HG02938 (cell line): ENCODE measurements around the gene LYZ.

Experiments
- ATAC-seq: cut with Tn5 transposase; IDR thresholded peaks from one replicate; pipeline ENCODE4 v1.9.1; 2021; ENCODE audit warnings: mild to moderate bottlenecking, moderate library complexity; ENCODE audit not compliant: unreplicated experiment

LYZ gene

DNA sequence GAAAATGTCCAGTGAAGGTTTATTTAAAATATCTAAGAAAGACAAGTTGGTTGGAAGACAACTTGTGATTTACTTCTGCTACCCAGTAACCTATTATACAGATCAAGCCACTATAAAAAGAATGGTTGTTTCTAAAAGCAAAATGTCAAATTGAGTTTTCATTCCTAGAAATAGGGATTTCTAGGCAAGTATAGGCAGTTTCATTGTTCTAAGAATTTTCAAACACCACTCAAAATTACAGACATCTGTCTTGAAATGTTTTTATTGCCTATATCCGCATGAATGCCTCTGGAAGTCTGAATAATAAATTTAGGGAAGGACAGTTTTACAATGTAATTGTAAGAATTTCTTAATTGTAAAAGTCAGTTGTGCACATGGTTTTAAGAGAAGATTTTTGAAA is 20.0 kb downstream of the LYZ start:
- no peak for ATAC-seq

DNA sequence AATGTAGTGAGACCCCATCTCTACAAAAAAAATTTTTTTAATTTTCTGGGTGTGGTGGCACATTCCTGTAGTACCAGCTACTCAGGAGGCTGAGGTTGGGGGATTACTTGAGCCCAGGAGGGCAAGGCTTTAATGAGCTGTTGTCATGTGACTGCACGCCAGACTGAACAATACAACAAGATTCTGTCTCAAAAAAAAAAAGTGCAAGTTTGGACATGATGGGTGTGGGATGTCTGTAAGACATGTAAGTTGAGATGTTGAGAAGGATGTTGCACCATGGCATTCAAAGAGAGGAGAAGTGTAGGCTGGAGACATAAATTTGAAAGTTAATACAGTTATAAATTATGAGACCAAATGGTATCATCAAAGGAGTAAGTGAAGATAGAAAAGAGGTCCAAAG is 34.9 kb downstream of the LYZ start:
- no peak for ATAC-seq

DNA sequence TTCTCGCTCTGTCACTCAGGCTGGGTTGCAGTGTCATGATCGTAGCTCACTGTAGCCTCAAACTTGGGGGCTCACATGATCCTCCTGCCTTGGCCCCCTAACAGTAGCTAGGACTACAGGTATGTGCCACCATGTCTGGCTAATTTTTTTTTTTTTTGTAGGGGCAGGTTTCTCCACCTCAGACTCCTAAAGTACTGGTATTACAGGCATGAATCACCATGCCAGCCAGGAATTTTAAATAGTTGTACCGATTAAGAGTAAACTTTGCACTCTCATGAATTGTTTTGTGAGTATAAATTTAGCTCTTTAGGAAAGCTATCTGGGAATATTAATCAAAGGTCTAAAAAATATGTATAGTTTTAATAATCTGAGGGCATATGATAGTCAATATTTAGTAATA is 36.9 kb downstream of the LYZ start:
- ATAC-seq = no peak

- ATAC-seq = no peak
These were observed 38.7 kb downstream of the LYZ start for GRCh38 chr12:69386921-69387320.

- ATAC-seq = no peak
These were observed 40.2 kb downstream of the LYZ start for GRCh38 chr12:69388371-69388770.

DNA sequence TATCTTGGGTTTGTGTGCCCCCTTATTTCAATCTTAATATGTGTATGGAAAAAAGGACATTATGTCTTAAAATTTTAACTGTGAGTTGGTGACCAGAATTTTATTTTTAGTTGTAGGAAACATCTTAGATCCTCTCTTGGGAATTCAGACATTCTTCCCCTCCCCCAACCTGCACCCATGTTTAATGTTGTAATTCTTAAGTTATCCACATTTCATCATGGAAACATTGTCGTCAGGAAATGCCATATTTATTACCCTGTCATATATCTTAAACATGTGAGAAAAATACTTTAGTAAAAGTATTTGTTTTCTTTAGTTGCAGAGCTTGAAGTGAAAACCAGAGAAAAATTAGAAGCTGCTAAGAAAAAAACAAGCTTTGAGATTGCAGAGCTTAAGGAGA is 41.6 kb downstream of the LYZ start:
- no peak for ATAC-seq

DNA sequence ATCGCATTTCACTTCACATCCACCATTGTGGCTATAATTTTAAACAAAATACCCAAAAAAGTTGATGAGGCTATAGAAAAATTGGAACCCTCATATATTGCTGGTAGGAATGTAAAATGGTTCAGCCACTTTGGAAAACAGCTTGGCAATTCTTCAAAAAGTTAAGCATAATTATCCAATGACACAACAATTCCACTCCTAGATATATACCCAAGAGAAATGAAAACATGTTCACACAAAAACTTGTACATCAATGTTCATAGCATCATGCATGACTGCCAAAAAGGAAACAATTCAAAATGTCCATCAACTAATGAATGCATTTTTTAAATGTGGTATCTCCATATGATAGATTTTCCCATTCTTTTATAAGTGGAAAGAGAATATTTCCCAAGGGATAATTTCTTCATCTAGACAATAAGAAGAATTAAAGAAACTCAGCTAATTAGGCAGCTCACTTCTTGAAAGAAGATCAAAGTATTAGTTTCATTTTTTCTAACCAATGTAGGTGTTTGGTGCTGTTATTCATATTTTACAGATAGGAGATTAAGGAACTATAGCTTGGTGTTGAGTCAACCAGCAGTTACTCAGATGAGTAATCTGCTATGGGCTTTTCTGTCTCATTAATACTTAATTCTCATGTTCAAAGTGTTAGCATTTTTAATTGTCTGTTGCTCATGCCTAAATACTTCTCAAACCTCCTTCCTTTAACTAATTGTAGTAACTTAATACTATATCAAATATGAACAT is 44.2 kb downstream of the LYZ start:
- ATAC-seq = peak; percentile 90

GRCh38 chr12:69396041-69396440 is 47.9 kb downstream of the LYZ start:
- no peak for ATAC-seq

DNA sequence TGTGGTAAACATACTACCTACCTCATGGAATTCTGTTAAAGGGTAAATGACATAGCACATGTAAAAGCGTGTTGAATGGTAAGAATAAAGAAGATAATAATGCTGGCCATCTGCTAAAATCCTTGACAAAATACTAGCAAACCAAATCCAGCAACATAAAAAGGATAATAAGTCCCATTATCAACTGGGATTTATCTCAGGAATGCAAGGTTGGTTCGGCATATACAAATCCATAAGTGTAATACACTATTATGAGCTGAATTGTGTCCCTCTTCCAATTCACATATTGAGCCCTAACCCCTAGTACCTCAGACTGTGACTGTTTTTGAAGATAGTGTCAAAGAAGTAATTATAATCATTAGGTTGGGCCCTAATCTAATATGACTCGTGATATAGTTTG is 48.8 kb downstream of the LYZ start:
- ATAC-seq = no peak

DNA sequence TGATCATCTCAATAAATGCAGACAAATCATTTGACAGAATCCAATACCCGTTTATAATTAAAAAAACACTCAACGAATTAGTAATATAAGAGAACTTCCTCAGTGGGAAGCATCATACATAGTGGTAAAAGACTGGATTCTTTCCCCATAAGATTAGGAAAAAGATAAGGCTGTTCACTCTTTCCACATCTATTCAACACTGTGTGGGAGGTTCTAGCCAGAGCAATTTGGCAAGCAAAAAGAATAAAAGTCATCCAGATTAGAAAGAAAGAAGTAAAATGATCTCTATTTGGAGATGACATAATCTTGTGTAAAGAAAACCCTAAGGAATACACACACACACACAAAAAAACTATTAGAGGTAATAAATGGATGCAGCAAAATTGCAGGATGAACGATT is 49.8 kb downstream of the LYZ start:
- ATAC-seq = no peak

DNA sequence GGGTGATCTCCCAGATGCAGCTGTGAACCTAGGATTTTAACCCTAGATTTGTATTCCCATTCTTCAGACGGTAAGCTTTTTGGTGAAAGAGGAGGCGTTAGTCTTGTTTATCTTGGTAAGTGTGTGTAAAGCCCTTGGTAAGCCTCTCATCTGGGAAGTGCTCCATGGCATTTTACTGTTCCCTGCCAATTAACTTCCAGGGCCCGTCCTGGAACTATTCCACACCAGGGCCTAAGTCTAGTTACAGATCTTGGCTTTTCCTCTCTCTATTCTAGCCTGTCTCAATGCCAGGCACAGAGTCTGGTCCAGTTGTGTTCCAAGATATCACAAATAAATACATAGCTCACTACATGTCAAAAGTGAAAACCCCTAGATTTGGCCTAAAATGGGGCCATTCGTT is 53.8 kb downstream of the LYZ start:
- no peak for ATAC-seq
